ENCODE data around the gene TMEM150B. TPM values are rescaled to one million over a fixed set of nuclear protein-coding genes. Genes with fewer than 3 reads are reported as not detected.

TMEM150B gene
- polyA plus RNA-seq, 1 of the 3 experiments (the other 2 are of a cell fraction) = not detected

DNA sequence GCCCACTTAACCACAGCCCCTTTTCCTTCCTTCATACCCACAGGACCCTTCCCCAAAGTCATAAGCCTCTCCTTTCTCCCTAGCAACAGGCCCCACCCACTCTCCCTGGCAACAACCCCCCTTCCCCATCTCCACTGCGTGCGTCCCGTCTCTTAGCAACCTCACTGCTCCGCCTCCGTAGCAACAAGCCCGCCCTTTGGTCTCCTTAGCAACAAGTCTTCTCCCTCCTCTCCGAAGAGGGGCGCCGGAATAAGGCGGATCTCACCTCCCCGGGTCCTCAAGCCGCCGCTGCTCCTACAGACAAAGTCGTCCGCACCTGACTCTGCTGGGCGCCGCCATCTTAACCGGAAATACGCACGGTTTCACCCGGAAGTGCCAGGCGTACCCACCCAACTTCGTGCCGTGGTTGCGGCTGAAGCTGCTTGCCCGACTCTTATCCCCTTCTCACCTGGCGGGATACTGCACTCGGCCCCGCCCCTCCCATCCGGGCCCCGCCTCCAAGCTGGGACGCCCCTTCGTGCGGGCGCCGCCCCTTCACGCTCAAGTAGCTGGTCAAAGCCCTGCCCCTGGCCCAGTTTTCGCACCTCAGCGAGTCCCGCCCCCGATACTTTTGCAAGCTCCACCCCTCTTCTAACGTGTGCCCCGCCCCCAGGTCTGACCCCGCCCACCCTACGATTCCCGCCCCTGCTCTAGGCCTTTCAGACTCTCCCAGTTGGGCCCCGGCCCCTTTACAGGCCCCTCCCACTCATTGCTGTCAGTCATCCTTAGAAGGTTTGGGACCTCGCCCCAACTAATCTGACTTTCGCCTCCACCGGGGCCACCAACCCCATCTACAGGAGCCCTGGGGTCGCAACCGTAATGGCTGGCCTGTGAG lies 45.1 kb downstream of the TMEM150B start, which contains the start of gene HSPBP1:
Gene HSPBP1, minus strand, starts transcription at position 341 of the 874 bp plus-strand sequence. CDS start 502 bp downstream, outside the sequence.
- CTCF ChIA-PET = interaction anchor here (1.0 to 2.5 kb wide), 6 partner anchors 12 to 139 kb away, joined by 3 to 11 read pairs (median 4); partner anchors contain the start of genes KMT5C, PPP6R1 and TMEM238
- Histone ChIP-seq H3K9me3 (no peaks in the 10 kb centered on the region), H3K4me2 (peak within 1 kb of the TSS; percentile 83), H3K36me3 (replicated peaks in 1 of 2; ENCODE audit: control insufficient read depth in 1 of 2, insufficient read depth in 2 of 2, low read length in 1 of 2) (peaks cover 0 to 13% of the 10 kb centered on the region in 2 experiments), H4K20me1 (ENCODE audit: insufficient read depth) (no peaks in the 10 kb centered on the region), H3K79me2 (ENCODE audit: insufficient read depth) (peaks cover 10% of the 10 kb centered on the region; the same call in 1 of the 2 replicates), H3K9ac (peak within 1 kb of the TSS; percentile 73), H3F3A (replicated peaks; ENCODE audit: insufficient read depth) (peaks cover 13% of the 10 kb centered on the region), H3K4me1 (ENCODE audit: control insufficient read depth in 1 of 2, insufficient read depth in 2 of 2, low read depth in 1 of 2, low read length in 1 of 2) (peaks cover 0 to 10% of the 10 kb centered on the region in 2 experiments; a peak in 1 of 4 replicates), H3K27ac (ENCODE audit: low read depth in 2 of 2, low read length in 1 of 2) (peak within 1 kb of the TSS; percentile 78 to 81), H3K4me3 (ENCODE audit: low read depth in 2 of 2, low read length in 1 of 2) (peak within 1 kb of the TSS; percentile 76 to 94), H3K27me3 (ENCODE audit: insufficient read depth) (no peaks in the 10 kb centered on the region), H2AFZ (ENCODE audit: low read depth) (peak within 1 kb of the TSS; percentile 92), H3K9me2 (no peaks in the 10 kb centered on the region)
- POLR2A ChIA-PET = interaction anchor here (0.7 to 2.2 kb wide), 4 partner anchors 21 to 114 kb away, joined by 3 to 19 read pairs (median 4); partner anchors contain the start of genes DNAAF3, PPP6R1 and TMEM86B
- peak; percentile 92 for DNase-seq
- 11% methylated on average over 36 of the region's 52 CpGs for WGBS (ENCODE audit: low lambda C conversion rate)
- TF ChIP-seq FOSL2 (IDR thresholded peaks at IDR 0.05; ENCODE audit: borderline replicate concordance, low read depth) = no peak
- no peak for TF ChIP-seq MEF2A (IDR thresholded peaks at IDR 0.05; ENCODE audit: borderline replicate concordance, low read depth)
- TF ChIP-seq, protein P1, sequence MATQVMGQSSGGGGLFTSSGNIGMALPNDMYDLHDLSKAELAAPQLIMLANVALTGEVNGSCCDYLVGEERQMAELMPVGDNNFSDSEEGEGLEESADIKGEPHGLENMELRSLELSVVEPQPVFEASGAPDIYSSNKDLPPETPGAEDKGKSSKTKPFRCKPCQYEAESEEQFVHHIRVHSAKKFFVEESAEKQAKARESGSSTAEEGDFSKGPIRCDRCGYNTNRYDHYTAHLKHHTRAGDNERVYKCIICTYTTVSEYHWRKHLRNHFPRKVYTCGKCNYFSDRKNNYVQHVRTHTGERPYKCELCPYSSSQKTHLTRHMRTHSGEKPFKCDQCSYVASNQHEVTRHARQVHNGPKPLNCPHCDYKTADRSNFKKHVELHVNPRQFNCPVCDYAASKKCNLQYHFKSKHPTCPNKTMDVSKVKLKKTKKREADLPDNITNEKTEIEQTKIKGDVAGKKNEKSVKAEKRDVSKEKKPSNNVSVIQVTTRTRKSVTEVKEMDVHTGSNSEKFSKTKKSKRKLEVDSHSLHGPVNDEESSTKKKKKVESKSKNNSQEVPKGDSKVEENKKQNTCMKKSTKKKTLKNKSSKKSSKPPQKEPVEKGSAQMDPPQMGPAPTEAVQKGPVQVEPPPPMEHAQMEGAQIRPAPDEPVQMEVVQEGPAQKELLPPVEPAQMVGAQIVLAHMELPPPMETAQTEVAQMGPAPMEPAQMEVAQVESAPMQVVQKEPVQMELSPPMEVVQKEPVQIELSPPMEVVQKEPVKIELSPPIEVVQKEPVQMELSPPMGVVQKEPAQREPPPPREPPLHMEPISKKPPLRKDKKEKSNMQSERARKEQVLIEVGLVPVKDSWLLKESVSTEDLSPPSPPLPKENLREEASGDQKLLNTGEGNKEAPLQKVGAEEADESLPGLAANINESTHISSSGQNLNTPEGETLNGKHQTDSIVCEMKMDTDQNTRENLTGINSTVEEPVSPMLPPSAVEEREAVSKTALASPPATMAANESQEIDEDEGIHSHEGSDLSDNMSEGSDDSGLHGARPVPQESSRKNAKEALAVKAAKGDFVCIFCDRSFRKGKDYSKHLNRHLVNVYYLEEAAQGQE (IDR thresholded peaks at IDR 0.05; ENCODE audit: low read depth, low read length) = no peak
- TF ChIP-seq, protein P2, sequence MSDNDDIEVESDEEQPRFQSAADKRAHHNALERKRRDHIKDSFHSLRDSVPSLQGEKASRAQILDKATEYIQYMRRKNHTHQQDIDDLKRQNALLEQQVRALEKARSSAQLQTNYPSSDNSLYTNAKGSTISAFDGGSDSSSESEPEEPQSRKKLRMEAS (IDR thresholded peaks at IDR 0.05; ENCODE audit: low read depth) = peak; percentile 97
- peak; percentile 69 for TF ChIP-seq ELF1 (IDR thresholded peaks at IDR 0.05)
- no peak for TF ChIP-seq RXRA (IDR thresholded peaks at IDR 0.05; ENCODE audit: borderline replicate concordance, low read depth)
- no peak for TF ChIP-seq RAD21 (IDR thresholded peaks at IDR 0.05; ENCODE audit: low read length)
- TF ChIP-seq TAF1 (IDR thresholded peaks at IDR 0.05; ENCODE audit: borderline replicate concordance, low read depth, low read length) = peak; percentile 84
- no peak for TF ChIP-seq NFIC (IDR thresholded peaks at IDR 0.05; ENCODE audit: borderline replicate concordance)
- TF ChIP-seq YY1 (IDR thresholded peaks at IDR 0.05; ENCODE audit: low read depth) = peak; percentile 99
- TF ChIP-seq, protein P3, sequence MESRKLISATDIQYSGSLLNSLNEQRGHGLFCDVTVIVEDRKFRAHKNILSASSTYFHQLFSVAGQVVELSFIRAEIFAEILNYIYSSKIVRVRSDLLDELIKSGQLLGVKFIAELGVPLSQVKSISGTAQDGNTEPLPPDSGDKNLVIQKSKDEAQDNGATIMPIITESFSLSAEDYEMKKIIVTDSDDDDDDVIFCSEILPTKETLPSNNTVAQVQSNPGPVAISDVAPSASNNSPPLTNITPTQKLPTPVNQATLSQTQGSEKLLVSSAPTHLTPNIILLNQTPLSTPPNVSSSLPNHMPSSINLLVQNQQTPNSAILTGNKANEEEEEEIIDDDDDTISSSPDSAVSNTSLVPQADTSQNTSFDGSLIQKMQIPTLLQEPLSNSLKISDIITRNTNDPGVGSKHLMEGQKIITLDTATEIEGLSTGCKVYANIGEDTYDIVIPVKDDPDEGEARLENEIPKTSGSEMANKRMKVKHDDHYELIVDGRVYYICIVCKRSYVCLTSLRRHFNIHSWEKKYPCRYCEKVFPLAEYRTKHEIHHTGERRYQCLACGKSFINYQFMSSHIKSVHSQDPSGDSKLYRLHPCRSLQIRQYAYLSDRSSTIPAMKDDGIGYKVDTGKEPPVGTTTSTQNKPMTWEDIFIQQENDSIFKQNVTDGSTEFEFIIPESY (IDR thresholded peaks at IDR 0.05; ENCODE audit: borderline replicate concordance, low read depth) = no peak
- TF ChIP-seq RCOR1 (IDR thresholded peaks at IDR 0.05; ENCODE audit: low read length) = no peak
- no peak for TF ChIP-seq EZH2phosphoT487 (IDR thresholded peaks at IDR 0.05; ENCODE audit: borderline replicate concordance, low read depth)
- TF ChIP-seq, protein P4, sequence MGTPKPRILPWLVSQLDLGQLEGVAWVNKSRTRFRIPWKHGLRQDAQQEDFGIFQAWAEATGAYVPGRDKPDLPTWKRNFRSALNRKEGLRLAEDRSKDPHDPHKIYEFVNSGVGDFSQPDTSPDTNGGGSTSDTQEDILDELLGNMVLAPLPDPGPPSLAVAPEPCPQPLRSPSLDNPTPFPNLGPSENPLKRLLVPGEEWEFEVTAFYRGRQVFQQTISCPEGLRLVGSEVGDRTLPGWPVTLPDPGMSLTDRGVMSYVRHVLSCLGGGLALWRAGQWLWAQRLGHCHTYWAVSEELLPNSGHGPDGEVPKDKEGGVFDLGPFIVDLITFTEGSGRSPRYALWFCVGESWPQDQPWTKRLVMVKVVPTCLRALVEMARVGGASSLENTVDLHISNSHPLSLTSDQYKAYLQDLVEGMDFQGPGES (IDR thresholded peaks at IDR 0.05; ENCODE audit: low read depth, low read length) = no peak
- TF ChIP-seq, protein P5, sequence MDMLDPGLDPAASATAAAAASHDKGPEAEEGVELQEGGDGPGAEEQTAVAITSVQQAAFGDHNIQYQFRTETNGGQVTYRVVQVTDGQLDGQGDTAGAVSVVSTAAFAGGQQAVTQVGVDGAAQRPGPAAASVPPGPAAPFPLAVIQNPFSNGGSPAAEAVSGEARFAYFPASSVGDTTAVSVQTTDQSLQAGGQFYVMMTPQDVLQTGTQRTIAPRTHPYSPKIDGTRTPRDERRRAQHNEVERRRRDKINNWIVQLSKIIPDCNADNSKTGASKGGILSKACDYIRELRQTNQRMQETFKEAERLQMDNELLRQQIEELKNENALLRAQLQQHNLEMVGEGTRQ (IDR thresholded peaks at IDR 0.05; ENCODE audit: borderline replicate concordance, low read depth, low read length) = no peak
- TF ChIP-seq, protein P6, sequence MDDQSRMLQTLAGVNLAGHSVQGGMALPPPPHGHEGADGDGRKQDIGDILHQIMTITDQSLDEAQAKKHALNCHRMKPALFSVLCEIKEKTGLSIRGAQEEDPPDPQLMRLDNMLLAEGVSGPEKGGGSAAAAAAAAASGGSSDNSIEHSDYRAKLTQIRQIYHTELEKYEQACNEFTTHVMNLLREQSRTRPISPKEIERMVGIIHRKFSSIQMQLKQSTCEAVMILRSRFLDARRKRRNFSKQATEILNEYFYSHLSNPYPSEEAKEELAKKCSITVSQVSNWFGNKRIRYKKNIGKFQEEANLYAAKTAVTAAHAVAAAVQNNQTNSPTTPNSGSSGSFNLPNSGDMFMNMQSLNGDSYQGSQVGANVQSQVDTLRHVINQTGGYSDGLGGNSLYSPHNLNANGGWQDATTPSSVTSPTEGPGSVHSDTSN (IDR thresholded peaks at IDR 0.05) = peak; percentile 84
- TF ChIP-seq TEAD4 (IDR thresholded peaks at IDR 0.05; ENCODE audit: borderline replicate concordance, insufficient read depth) = no peak
- no peak for TF ChIP-seq JUND (IDR thresholded peaks at IDR 0.05)
- no peak for TF ChIP-seq NRF1 (IDR thresholded peaks at IDR 0.05; ENCODE audit: low read depth, low read length)
- no peak for TF ChIP-seq GATA2 (CRISPR knock-in tag; IDR thresholded peaks at IDR 0.05)
- no peak for TF ChIP-seq EP300 (IDR thresholded peaks at IDR 0.05; ENCODE audit: borderline replicate concordance in 1 of 2, low read depth in 1 of 2, low read length in 1 of 2)
